ENCODE measurements around the gene FAM237B. TPM values are rescaled to one million over a fixed set of nuclear protein-coding genes. Genes with fewer than 3 reads are reported as not detected.
"Not testable (repeated sequence)": the region's sequence is repeated elsewhere in the genome, so short reads cannot be mapped to it uniquely, and the experiment has no call there.

Gene FAM237B
- total RNA-seq, 1 donor from 2014 or later, result not detected

GRCh38 chr7:90346336-90347125, 25.4 kb upstream of the FAM237B start, which contains the start of gene GTPBP10:
GTPBP10 (plus strand) TSS chr7:90346716; CDS start chr7:90346742, 26 bp downstream.
- peak within 1 kb of the TSS; percentile 86 for H3K4me3 ChIP-seq
- peaks cover 22% of the 10 kb centered on the region for H3K4me1 ChIP-seq
- no peaks in the 10 kb centered on the region for H3K27me3 ChIP-seq (ENCODE audit: low read depth)
- H3K9me3 ChIP-seq (replicated peaks), result no peaks in the 10 kb centered on the region
- peak; percentile 76 for TF ChIP-seq CTCF (IDR thresholded peaks at IDR 0.05; ENCODE audit: borderline replicate concordance)
- H3K36me3 ChIP-seq, result no peaks in the 10 kb centered on the region
- peak within 1 kb of the TSS; percentile 86 for H3K27ac ChIP-seq (replicated peaks)
- intact Hi-C loops (cut with micrococcal nuclease), result loop anchor here (10.0 kb wide), 1 partner anchor 48 kb away; no protein-coding TSS in a partner anchor
- DNase-seq, result peak; percentile 93

- H3K4me1 ChIP-seq, result peaks cover 22% of the 10 kb centered on the region
- intact Hi-C loops (cut with micrococcal nuclease), result loop anchor here (10.0 kb wide), 1 partner anchor 49 kb away; no protein-coding TSS in a partner anchor
- H3K27ac ChIP-seq (replicated peaks), result peak overlapping the region; percentile 86
- DNase-seq, result no peak
- H3K27me3 ChIP-seq (ENCODE audit: low read depth), result no peaks in the 10 kb centered on the region
- no peaks in the 10 kb centered on the region for H3K9me3 ChIP-seq (replicated peaks)
- no peak for TF ChIP-seq CTCF (IDR thresholded peaks at IDR 0.05; ENCODE audit: borderline replicate concordance)
- peak overlapping the region; percentile 86 for H3K4me3 ChIP-seq
- H3K36me3 ChIP-seq, result no peaks in the 10 kb centered on the region
Observed at GRCh38 chr7:90345595-90346335, 24.7 kb upstream of the FAM237B start.

- Histone ChIP-seq H3K36me3 (no peaks in the 10 kb centered on the region), H3K27ac (replicated peaks) (no peak overlapping the region), H3K4me1 (peaks cover 22% of the 10 kb centered on the region), H3K9me3 (replicated peaks) (no peaks in the 10 kb centered on the region), H3K4me3 (no peak overlapping the region), H3K27me3 (ENCODE audit: low read depth) (no peaks in the 10 kb centered on the region)
- no peak for TF ChIP-seq CTCF (IDR thresholded peaks at IDR 0.05; ENCODE audit: borderline replicate concordance)
- no peak for DNase-seq
- intact Hi-C loops (cut with micrococcal nuclease), result loop anchor here (10.0 kb wide), 1 partner anchor 50 kb away; no protein-coding TSS in a partner anchor
Observed at GRCh38 chr7:90345016-90345415, 23.9 kb upstream of the FAM237B start.

- no peak for TF ChIP-seq CTCF (IDR thresholded peaks at IDR 0.05; ENCODE audit: borderline replicate concordance)
- no peak for DNase-seq
- intact Hi-C loops (cut with micrococcal nuclease), result no loop called here
- H3K36me3 ChIP-seq, result no peaks in the 10 kb centered on the region
- H3K4me3 ChIP-seq, result no peak overlapping the region
- H3K27me3 ChIP-seq (ENCODE audit: low read depth), result peaks cover 11% of the 10 kb centered on the region
- peaks cover 4% of the 10 kb centered on the region for H3K9me3 ChIP-seq (replicated peaks)
- no peaks in the 10 kb centered on the region for H3K4me1 ChIP-seq
- no peak overlapping the region for H3K27ac ChIP-seq (replicated peaks)
Observed at GRCh38 chr7:90337106-90337505, 16.0 kb upstream of the FAM237B start.

GRCh38 chr7:90334926-90335325, 13.8 kb upstream of the FAM237B start:
- DNase-seq; H3K9me3 ChIP-seq (replicated peaks); H3K4me3 ChIP-seq; H3K36me3 ChIP-seq; H3K4me1 ChIP-seq; H3K27ac ChIP-seq (replicated peaks); intact Hi-C loops (cut with micrococcal nuclease): not testable (repeated sequence)
- peaks cover 16% of the 10 kb centered on the region for H3K27me3 ChIP-seq (ENCODE audit: low read depth)

Data from left ventricle myocardium inferior (tissue), 1 donor.